HG03175 (cell line): Measurements from ENCODE around the gene AQP6.

Experiments used
- ATAC-seq: cut with Tn5 transposase; IDR thresholded peaks from one replicate; pipeline ENCODE4 v1.9.1; 2021; ENCODE audit warnings: mild to moderate bottlenecking, moderate library complexity; ENCODE audit not compliant: unreplicated experiment

Gene AQP6, protein sequence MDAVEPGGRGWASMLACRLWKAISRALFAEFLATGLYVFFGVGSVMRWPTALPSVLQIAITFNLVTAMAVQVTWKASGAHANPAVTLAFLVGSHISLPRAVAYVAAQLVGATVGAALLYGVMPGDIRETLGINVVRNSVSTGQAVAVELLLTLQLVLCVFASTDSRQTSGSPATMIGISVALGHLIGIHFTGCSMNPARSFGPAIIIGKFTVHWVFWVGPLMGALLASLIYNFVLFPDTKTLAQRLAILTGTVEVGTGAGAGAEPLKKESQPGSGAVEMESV

DNA sequence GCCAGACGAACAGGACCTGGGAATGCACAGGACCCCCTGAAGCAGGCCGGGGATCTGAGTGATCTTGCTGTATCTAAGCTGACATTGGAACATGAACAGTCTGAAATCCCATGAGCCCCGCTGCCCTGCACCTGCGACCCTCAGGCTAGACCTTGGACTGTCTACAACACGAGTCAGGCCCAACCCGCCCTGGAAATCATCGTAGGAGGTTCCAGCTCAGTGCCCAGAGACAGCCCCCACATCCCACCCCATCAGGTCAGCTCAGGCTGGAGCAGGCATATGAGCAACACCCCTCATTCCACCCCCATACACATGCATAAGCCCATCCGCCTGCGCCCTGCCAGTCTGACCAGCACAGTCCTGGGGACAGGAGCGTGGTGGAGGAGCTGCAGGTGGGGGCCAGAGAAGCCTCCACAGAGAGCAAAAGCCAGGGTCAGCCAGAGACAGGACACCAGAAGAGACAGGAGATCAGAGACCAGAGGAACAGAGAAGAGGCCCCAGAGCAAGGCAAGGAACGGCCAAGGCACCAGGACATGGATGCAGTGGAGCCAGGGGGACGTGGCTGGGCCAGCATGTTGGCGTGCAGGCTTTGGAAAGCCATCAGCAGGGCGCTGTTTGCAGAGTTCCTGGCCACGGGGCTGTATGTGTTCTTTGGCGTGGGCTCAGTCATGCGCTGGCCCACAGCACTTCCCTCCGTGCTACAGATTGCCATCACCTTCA is at the start of gene AQP6:
Gene AQP6, plus strand, starts transcription at position 307 of the 720 bp plus-strand sequence. Its CDS starts 227 bp downstream, at position 534.
- no peak for ATAC-seq

DNA sequence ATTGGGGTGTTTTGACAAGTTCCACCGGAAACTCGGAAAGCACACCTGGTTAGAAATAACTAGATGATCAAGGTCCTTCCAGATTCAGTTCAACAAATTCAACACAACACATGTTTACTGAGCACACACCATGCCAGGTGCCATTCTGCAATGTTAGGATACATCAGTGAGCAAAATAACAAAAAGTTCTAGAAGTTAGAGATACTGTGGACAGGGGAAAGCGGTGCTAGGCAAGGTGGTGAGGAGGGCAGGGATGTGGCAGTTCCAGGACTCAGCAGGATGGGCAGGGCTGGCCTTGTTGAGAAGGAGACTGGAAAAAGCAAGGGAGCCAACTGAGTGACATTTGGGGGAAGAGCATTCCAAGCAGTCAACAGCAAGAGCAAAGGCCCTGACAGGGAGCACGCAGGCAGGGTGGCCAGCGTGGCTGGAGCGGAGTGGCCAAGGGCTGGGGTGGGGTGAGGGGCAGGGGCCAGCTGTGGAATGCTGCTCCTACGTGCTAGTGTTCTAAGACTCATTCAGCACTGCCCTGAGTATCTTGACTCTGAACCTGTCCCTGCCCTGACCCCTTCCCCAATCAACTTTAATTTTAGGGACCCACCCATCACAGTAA is 49.6 kb upstream of the AQP6 start:
- no peak for ATAC-seq

DNA sequence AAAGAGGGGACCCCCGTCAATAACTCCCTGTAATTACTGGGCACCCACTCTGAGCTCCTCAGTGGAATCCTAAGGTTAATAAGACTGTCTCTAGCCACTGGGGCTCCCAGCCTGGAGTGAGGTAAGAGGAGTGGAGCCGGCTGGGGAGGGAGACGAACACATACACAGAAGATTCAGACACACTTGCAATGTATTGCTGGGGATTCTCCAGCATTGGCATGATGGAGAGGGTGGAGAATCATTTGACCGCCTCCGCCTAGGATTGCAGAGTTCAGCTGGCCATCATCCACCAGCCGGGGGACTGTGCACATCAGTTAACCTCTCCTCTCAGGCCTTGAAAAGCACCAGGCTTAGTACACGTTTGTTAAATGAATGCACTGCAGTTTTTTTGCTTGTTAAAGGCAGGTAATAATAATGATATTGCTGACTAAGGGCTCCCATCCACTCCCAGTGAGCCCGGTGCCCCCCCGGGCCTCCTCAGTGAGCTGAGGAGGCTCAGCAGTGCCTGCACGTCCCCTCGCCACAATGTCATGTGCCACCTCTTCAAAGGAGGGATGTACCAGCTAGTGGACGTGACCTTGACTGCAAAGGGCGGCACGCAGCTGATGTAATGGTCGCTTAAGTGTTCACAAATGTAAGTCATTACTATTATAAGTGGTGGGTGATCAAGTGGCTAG is 48.7 kb upstream of the AQP6 start:
- no peak for ATAC-seq

DNA sequence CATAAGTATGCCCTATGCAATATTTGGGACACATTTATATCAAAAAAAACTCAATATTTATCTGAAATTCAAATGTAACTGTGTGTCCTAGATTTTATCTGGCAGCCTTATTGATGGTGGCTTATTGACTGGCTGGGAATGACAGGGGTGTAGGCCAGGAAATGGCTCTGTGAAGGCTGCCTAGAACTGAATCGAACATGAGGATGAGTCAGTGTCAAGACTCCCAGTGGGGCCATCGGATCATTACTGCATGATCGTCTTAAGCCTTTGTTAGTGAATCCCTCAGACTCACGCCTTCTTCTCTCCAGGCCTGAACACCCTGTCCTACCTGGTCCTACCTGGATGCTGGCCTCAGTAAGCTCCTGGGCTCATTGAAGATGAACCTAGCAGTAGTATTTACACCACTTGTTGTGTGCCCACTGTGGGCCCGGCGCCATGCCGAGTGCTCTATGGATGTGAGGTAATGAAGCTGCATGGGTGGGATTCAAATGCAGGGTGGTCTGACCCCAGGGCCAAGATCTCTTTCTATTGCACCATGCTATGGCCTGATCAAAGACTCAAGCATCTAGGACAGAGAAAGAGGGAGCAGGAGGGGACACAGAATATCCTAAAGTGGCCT is 48.0 kb upstream of the AQP6 start:
- ATAC-seq = no peak

DNA sequence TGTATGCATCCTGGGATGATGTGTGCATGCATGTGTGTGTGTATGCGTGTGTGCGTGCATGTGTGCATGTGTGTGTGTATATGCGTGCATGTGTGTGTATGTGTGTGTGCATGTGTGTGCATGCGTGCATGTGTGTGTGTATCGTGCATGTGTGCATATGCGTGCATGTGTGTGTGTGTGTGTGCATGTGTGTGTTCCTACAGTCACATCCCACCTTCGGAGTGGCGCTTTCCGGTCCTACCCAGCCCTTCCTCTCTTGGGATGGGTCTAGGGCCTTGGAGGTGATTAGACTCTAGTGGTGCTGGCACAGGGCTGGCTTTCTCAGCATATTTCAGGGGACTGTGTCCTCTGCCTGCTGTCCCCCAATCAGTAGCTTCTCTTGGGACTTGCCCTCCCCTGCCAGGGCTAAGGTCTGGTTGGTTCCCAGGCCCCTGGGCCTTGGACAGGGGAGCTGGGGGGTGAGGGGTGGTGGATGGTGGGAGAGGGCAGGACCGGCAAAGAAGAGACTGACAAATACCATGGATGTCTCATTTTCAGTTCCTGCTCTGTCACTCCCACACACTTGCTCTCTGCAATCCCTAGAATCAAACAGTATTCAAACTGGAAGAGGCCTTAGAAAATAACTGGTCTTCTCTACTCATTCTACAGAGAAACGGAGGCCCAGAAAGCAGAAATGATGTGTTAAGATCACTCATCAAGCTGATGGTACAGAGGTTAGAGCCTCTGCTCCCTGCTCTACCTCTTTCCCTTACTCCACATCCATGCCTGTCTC is 47.1 kb upstream of the AQP6 start:
- no peak for ATAC-seq

DNA sequence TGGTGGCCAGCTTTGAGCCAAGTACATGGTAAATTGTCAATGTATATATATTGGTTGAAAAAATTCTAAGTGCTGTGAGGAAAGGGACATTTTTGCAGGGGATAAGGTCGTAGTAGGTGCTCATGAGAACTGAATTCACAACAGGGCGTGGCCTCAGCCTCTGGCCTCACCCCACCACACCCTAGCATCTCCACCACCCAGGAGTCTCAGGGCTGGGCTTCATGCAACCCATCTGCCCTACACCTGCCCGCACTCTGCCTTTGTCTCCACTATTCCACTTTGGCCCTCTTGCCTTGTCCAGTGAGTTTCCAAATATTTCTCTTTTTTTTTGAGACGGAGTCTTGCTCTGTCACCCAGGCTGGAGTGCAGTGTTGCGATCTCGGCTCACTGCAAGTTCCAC is 44.3 kb upstream of the AQP6 start:
- ATAC-seq = no peak

DNA sequence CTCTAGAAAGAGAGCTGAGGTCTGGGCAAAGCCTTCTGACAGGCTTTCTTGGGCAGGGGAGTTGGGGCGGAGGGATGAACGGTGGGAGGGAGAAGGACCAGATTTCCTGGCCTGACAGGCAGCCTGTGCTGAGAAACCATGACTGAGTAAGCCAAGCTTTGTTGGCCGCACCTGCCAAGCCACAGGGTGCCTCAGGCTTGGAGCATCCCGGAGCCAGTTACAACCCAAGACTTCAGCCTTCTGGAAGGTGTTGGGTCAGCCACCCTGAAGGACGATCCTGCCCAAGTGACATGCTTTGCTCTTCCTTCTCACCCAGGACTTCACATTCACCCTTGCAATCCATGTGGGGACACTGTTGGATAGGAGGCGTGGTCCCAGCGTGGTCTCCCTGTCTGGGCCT is 43.2 kb upstream of the AQP6 start:
- ATAC-seq = no peak

DNA sequence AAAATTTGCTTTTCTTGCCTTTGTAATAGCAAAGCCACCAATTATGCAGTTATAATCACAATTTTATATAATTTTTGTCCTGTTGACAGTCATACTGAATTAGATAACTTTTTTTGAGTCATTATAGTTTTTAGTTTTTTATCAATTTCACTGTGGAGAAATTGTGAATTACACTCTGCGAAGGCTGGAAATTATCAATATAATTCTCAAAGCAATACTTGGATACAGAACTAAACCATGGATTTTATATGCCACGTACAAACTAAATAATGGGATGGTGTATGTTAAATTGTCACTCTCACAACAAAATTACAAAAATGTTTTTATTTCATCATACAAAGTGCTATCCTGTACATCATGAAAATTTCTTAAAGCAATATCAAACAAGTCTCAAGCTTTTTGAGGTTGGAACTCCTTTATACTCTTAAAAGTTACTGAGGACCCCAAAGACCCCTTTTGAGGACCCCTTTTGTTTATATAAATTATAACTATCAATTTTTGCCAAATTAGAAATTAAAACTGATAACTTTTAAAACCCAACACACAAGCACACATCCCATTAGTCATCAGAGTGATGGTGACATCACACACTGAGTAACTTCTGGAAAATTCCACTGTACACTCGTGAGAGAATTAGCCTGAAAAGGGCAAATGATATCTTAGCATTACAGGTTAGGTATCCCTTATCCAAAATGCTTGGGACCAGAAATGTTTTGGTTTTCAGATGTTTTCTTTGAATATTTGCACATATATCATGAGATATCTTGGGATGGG is 42.0 kb upstream of the AQP6 start:
- ATAC-seq = no peak

DNA sequence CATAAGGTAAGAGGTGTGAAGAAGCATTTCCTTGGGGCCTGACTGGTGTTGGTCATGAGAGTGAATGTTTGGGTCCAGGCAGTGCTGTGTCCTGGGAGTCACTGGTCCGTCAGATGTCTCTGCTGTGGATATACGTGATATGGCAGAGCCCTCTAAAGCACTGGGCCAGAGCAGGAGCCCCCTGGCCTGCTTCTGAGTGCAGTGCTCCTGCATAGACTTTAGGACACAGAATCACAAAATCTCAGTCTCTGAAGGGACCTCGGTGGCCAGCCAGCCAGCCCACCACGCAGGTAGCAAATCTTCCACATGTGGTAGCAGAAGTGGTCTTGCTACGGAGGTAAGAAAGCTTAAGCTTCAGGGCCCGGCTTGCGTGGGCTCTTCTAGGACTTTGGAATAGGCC is 40.7 kb upstream of the AQP6 start:
- ATAC-seq = no peak

DNA sequence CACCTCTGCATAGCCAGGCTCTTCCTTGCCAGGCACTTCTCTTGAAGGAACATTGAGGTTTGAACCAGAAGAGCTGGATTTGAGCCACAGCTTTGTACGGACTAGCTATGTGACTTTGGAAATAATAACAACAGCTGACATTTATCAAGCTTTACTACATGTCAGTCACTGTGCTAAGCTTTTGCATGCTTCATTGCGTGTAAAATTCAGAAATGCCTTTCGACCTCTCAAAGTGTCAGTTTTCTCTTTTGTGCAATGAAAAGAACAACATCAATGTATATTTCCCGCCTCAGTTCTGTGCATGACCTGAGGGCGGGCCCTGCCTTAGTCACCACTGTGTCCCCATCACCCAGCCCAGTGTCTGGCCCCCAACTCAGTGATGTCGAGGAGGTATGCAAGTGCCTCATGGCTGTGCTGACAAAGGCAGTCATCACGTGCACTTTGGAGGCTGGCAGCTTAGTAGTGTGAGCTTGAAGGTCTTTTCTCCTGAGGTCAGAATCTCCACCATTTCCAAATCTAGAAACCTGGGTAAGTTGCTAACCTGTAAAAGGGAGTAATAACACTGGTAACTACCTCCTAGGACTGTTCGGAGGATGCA is 40.1 kb upstream of the AQP6 start:
- no peak for ATAC-seq

DNA sequence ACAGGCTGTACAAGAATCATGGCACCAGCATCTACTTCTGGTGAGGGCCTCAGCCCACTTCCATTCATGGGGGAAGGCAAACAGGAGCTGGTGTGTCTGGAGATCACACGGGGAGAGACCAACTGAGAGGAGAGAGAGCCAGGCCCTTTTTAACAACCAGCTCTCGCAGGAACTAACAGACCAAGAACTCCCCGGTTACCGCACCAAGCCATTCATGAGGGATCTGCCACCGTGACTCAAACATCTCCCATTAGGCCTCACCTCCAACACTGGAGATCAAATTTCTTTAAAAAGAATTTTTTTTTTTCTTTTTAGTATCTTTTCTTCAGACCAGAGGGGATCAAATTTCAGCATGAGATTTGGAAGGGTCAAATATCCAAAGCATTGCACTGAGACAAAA is 39.0 kb upstream of the AQP6 start:
- no peak for ATAC-seq

DNA sequence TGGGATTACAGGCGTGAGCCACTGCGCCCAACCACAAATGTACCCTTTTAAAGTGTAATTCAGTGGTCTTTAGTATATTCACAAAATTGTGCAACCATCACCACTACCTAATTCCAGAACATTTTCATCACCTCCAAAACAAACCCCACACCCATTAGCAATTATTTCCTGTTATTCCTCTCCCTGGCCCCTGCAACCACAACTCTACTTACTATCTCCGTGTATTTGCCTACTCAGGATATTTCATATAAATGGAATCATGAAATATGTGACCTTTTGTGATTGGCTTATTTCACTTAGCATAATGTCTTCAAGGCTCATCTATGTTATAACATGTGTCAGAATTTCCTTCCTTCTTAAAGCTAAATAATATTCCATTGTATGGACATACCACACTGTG is 38.2 kb upstream of the AQP6 start:
- no peak for ATAC-seq

DNA sequence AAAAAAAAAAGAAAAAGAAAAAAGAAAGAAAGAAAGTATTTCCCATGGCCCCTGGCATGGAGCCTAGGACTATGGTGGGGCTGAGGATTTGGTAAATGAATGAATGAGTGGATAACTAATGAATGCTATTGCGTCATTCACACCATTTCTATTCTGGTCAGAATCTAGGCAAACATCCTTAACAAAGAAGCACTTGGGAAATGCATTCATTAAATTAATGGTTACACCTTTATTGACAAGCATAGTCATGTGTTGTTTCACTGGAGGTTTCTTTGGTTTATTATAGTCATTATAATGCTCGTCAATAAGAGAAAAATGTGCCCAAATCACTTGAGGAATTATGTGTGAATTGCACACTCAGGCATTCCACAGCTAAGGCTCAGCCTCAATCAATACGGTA is 35.8 kb upstream of the AQP6 start:
- no peak for ATAC-seq

DNA sequence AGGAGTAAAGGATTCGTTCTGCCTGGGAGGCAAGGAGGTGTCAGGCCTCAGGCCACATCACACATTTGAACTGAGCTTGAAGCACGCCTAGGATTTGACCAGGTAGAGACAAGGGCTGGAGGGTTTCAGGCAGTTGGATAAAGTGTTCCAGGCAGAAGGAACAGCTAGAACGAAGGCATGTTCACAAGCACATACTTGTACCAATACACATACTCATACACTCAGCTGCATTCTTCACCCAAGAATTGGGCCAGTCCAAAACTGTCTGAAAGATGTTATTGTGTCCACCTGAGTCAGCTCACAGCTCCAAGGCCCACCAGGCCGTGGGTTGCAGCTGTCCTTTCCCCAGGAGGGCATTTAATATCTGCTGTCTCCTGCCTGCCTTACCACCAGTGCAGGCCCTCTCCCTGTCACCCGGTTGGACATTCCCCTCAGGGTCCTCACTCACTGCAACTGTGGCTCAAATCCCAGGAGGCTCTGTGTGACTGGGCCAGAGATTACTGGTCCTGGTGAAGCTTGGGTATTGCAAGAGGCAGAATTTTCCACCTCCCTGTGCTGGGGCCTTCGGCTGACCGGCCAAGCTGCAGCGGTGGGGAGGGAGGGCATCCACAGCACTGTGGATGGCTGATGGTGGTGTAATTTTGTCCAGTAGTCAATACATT is 35.0 kb upstream of the AQP6 start:
- ATAC-seq = no peak

DNA sequence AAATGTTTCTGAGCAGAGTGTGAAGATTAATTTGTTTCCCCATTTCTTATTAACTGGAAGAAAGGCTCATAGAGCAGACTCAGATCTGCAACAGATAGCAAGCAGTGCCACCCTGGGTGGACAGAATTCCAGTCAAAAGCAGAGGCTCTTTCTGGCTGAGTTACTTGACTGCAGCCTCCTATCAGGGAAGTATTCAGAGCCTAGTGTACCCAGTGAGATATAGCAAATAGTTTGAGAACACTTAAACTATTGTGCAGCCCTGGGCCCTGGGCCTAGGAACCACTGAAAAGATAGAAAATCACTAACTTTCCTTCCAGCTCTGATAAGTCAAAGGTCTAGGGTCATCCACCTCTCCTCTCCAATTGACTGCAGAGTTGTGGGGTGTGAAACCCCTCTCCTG is 33.4 kb upstream of the AQP6 start:
- ATAC-seq = no peak

DNA sequence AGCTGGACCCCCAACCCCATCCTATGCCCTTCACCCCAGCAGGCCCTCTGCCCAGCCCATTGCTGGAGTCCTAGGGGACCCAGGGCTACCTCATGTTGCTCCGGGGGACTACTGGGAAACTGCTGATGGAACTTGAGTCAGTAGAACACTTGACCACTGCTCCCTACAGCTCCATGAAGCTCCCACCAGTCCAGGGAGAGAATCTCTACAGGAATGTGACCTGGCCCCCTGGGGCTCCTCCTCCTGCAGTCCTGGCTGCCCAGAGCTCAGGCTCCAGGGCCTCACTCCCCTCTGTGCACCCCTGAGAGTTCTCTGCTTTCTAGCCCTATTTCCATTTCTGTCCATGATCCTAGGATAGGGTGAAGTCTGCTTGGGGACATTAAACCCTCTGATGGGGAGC is 33.0 kb upstream of the AQP6 start:
- no peak for ATAC-seq

DNA sequence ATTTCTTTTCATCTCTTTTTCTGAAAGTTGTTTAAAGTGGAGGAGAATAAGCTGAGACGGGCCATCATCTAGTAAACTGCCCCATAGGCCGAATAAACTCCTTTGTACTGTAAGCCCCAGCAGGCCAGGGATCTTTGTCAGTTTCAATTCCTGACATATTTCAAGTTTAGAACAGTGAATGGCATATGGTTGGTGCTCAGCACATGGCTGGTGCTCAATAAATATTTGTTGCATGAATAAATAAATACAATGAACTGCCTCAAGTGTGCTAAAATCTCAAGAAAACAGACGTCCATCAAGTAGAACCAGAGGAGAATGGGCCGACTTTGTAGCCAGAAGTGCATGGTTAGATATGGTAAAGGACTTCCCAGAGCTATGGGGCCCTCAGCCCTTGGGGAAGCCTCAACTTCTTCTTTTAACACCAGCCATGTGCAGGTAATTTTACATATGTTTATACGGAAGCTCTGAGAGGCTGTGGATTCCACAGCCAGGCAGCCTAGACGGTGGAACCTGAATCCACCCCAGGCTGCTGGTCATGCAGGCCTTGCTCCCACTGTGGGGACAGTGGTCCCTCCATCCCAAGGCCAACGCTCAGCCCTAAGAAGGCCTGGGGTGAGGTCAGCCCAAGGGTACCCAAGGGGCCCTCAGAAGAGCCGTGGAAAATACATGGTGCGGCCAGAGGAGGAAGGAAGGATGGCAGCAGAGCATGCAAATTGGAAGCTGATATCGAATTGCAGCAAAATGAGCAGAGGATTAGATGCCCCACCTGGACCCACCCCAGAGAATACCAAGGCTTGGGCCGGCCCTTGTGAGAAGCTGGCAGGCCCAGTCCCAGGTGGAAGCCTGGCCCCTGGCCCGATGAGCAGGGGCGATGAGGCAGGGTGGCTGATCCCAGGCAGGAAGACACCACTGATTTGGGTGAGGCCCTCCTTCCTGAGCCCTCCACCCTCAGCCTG is 30.9 kb upstream of the AQP6 start:
- ATAC-seq = no peak

DNA sequence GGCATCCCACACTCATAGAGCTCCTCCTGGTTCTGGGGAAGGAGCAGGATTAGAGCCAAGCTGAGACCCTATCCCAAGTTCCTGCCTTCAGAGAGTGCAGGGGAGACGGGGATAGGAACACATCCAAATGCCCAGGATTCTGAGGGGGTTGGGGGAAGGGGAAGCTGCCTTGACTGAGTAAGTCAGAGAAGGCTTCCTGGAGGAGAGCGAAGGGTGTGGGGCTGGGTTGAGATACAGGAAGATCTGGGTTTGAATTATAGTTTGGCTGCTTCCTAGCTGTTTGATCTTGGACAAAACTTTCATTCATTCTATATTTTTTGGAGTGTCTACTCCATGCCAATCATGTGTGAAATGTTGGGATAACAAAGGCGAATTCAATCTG is 30.2 kb upstream of the AQP6 start:
- ATAC-seq = no peak
